HEK293T (cell line): ENCODE data around the gene AMIGO2.
"Not testable (repeated sequence)": the region's sequence is repeated elsewhere in the genome, so short reads cannot be mapped to it uniquely, and the experiment has no call there.

Experiments used
- ARNT ChIP-seq: fragments of 450-650 bp; IDR thresholded peaks from 2 replicates; pipeline ENCODE4 v1.6.1; 2017; ENCODE audit warnings: mild to moderate bottlenecking
- CTBP1 ChIP-seq: fragments of 450-650 bp; IDR thresholded peaks from 2 replicates; pipeline ENCODE4 v1.6.1; 2016; ENCODE audit warnings: borderline replicate concordance
- FOXK2 ChIP-seq: fragments of 450-650 bp; IDR thresholded peaks from 2 replicates; pipeline ENCODE4 v1.6.1; 2016; ENCODE audit warnings: mild to moderate bottlenecking
- PKNOX1 ChIP-seq: fragments of 450-650 bp; IDR thresholded peaks from 2 replicates; pipeline ENCODE4 v1.6.1; 2016
- SP1 ChIP-seq: fragments of 450-650 bp; IDR thresholded peaks from 2 replicates; pipeline ENCODE4 v1.6.1; 2017
- TARDBP ChIP-seq: fragments of 450-650 bp; IDR thresholded peaks from 2 replicates; pipeline ENCODE4 v1.6.1; 2016
- ZNF384 ChIP-seq: fragments of 450-650 bp; IDR thresholded peaks from 2 replicates; pipeline ENCODE4 v1.6.1; 2016

- not testable (repeated sequence) for TF ChIP-seq FOXK2, ARNT, TARDBP, PKNOX1, SP1, CTBP1, ZNF384
These were observed 21.1 kb downstream of the AMIGO2 start for GRCh38 chr12:47058640-47059039.
